UCSD-AML1 (cell line): Measurements from ENCODE around the gene HSPA12B.

ENCODE experiments used
- DNase-seq: peaks from one replicate; lab custom pipeline; 2025; ENCODE audit not compliant: unreplicated experiment; lab: John Stamatoyannopoulos, UW

HSPA12B gene

GRCh38 chr20:3744806-3745685 is 12.6 kb downstream of the HSPA12B start:
- no peak for DNase-seq

- DNase-seq: no peak
These were observed 13.2 kb downstream of the HSPA12B start for GRCh38 chr20:3745686-3746173.

GRCh38 chr20:3747471-3747870 is 15.0 kb downstream of the HSPA12B start:
- DNase-seq: no peak

- no peak for DNase-seq
These were observed 15.6 kb downstream of the HSPA12B start for GRCh38 chr20:3748073-3748472.

- DNase-seq: no peak
These were observed 16.7 kb downstream of the HSPA12B start for GRCh38 chr20:3749087-3749688.

- DNase-seq: no peak
These were observed 17.4 kb downstream of the HSPA12B start for GRCh38 chr20:3749689-3750531.

GRCh38 chr20:3751305-3751674 is 18.8 kb downstream of the HSPA12B start:
- DNase-seq: no peak

GRCh38 chr20:3751675-3752385 is 19.3 kb downstream of the HSPA12B start:
- DNase-seq: no peak

- DNase-seq: no peak
These were observed 19.9 kb downstream of the HSPA12B start for GRCh38 chr20:3752386-3752759.

GRCh38 chr20:3753098-3753497 is 20.6 kb downstream of the HSPA12B start:
- peak; percentile 50 for DNase-seq

GRCh38 chr20:3753501-3754275 is 21.2 kb downstream of the HSPA12B start:
- DNase-seq: no peak

- DNase-seq: no peak
These were observed 21.8 kb downstream of the HSPA12B start for GRCh38 chr20:3754276-3754630.

GRCh38 chr20:3755269-3755668 is 22.8 kb downstream of the HSPA12B start:
- DNase-seq: no peak

GRCh38 chr20:3755814-3756480 is 23.5 kb downstream of the HSPA12B start:
- DNase-seq: no peak

GRCh38 chr20:3757268-3757667 is 24.8 kb downstream of the HSPA12B start:
- no peak for DNase-seq

- no peak for DNase-seq
These were observed 26.1 kb downstream of the HSPA12B start for GRCh38 chr20:3758566-3758965.

GRCh38 chr20:3759316-3759823 is 26.9 kb downstream of the HSPA12B start:
- DNase-seq: no peak

GRCh38 chr20:3759884-3760283 is 27.4 kb downstream of the HSPA12B start:
- no peak for DNase-seq

- DNase-seq: no peak
These were observed 28.3 kb downstream of the HSPA12B start for GRCh38 chr20:3760655-3761348.
